ENCODE results near the gene DENND2A.

The DENND2A gene

GRCh38 chr7:140526214-140526613 is 114.4 kb downstream of the DENND2A start:
- TF ChIP-seq CTCF (IDR thresholded peaks at IDR 0.05; ENCODE audit: low read depth, low read length, poor library complexity, severe bottlenecking): no peak
- no peak for TF ChIP-seq EZH2phosphoT487 (IDR thresholded peaks at IDR 0.05; ENCODE audit: borderline replicate concordance, low read length)
- no peaks in the 10 kb centered on the region for H3K27me3 ChIP-seq (ENCODE audit: control insufficient read depth, low read length)
- H3K4me3 ChIP-seq (ENCODE audit: low read length): no peak overlapping the region
- no peaks in the 10 kb centered on the region for H3K9me3 ChIP-seq (ENCODE audit: control insufficient read depth, insufficient read depth, low read length)
- no peak overlapping the region for H3K27ac ChIP-seq (ENCODE audit: low read depth, low read length)
- no peaks in the 10 kb centered on the region for H3K79me2 ChIP-seq (ENCODE audit: control insufficient read depth, low read length)
- H3K36me3 ChIP-seq (ENCODE audit: control insufficient read depth, low read length): no peaks in the 10 kb centered on the region
- H4K20me1 ChIP-seq (ENCODE audit: control insufficient read depth, insufficient read depth, low read depth, low read length): no peaks in the 10 kb centered on the region
- no peaks in the 10 kb centered on the region for H3K9me2 ChIP-seq (replicated peaks; ENCODE audit: control insufficient read depth, low read length)
- H3K4me1 ChIP-seq (ENCODE audit: control insufficient read depth, low read length): no peaks in the 10 kb centered on the region
- no peaks in the 10 kb centered on the region for H3F3A ChIP-seq (ENCODE audit: control insufficient read depth, insufficient read depth)
- no peak overlapping the region for H3K4me2 ChIP-seq (ENCODE audit: low read length)

GRCh38 chr7:140525743-140526142 is 114.9 kb downstream of the DENND2A start:
- no peaks in the 10 kb centered on the region for H3K79me2 ChIP-seq (ENCODE audit: control insufficient read depth, low read length)
- H3F3A ChIP-seq (ENCODE audit: control insufficient read depth, insufficient read depth): no peaks in the 10 kb centered on the region
- H3K36me3 ChIP-seq (ENCODE audit: control insufficient read depth, low read length): no peaks in the 10 kb centered on the region
- TF ChIP-seq EZH2phosphoT487 (IDR thresholded peaks at IDR 0.05; ENCODE audit: borderline replicate concordance, low read length) (no peak), CTCF (IDR thresholded peaks at IDR 0.05; ENCODE audit: low read depth, low read length, poor library complexity, severe bottlenecking) (no peak)
- no peaks in the 10 kb centered on the region for H3K4me1 ChIP-seq (ENCODE audit: control insufficient read depth, low read length)
- H3K27ac ChIP-seq (ENCODE audit: low read depth, low read length): no peak overlapping the region
- H3K9me2 ChIP-seq (replicated peaks; ENCODE audit: control insufficient read depth, low read length): no peaks in the 10 kb centered on the region
- H3K4me3 ChIP-seq (ENCODE audit: low read length): no peak overlapping the region
- no peak overlapping the region for H3K4me2 ChIP-seq (ENCODE audit: low read length)
- no peaks in the 10 kb centered on the region for H4K20me1 ChIP-seq (ENCODE audit: control insufficient read depth, insufficient read depth, low read depth, low read length)
- no peaks in the 10 kb centered on the region for H3K9me3 ChIP-seq (ENCODE audit: control insufficient read depth, insufficient read depth, low read length)
- H3K27me3 ChIP-seq (ENCODE audit: control insufficient read depth, low read length): no peaks in the 10 kb centered on the region

DNA sequence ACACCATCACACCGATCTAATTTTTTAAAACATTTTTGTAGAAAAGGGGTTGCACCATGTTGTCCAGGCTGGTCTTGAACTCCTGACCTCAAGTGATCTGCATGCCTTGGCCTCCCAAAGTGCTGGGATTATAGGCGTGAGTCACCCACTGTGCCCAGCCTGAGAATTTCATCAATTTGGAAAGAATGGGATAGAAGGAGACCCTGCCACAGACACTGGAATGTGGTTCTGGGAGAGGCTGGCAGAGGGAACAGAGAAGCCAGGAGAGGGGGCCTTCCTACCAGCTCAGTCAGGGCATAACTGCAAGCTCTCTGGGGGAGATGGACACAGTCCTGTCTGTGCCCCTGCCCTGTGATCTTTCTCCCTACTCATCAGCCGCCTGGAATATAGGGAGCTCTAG is 119.2 kb downstream of the DENND2A start:
- Histone ChIP-seq H3K4me2 (ENCODE audit: low read length) (no peak overlapping the region), H3K9me3 (ENCODE audit: control insufficient read depth, insufficient read depth, low read length) (no peaks in the 10 kb centered on the region), H3F3A (ENCODE audit: control insufficient read depth, insufficient read depth) (no peaks in the 10 kb centered on the region), H4K20me1 (ENCODE audit: control insufficient read depth, insufficient read depth, low read depth, low read length) (no peaks in the 10 kb centered on the region), H3K79me2 (ENCODE audit: control insufficient read depth, low read length) (no peaks in the 10 kb centered on the region), H3K27ac (ENCODE audit: low read depth, low read length) (no peak overlapping the region), H3K9me2 (replicated peaks; ENCODE audit: control insufficient read depth, low read length) (no peaks in the 10 kb centered on the region), H3K4me1 (ENCODE audit: control insufficient read depth, low read length) (no peaks in the 10 kb centered on the region), H3K36me3 (ENCODE audit: control insufficient read depth, low read length) (no peaks in the 10 kb centered on the region), H3K27me3 (ENCODE audit: control insufficient read depth, low read length) (no peaks in the 10 kb centered on the region), H3K4me3 (ENCODE audit: low read length) (no peak overlapping the region)
- TF ChIP-seq CTCF (IDR thresholded peaks at IDR 0.05; ENCODE audit: low read depth, low read length, poor library complexity, severe bottlenecking) (no peak), EZH2phosphoT487 (IDR thresholded peaks at IDR 0.05; ENCODE audit: borderline replicate concordance, low read length) (no peak)

- no peak for TF ChIP-seq CTCF (IDR thresholded peaks at IDR 0.05; ENCODE audit: low read depth, low read length, poor library complexity, severe bottlenecking)
- no peak for TF ChIP-seq EZH2phosphoT487 (IDR thresholded peaks at IDR 0.05; ENCODE audit: borderline replicate concordance, low read length)
- Histone ChIP-seq H3K79me2 (ENCODE audit: control insufficient read depth, low read length) (no peaks in the 10 kb centered on the region), H3F3A (ENCODE audit: control insufficient read depth, insufficient read depth) (no peaks in the 10 kb centered on the region), H3K9me3 (ENCODE audit: control insufficient read depth, insufficient read depth, low read length) (no peaks in the 10 kb centered on the region), H3K36me3 (ENCODE audit: control insufficient read depth, low read length) (no peaks in the 10 kb centered on the region), H4K20me1 (ENCODE audit: control insufficient read depth, insufficient read depth, low read depth, low read length) (peaks cover 4% of the 10 kb centered on the region; the same call in 1 of the 2 replicates), H3K4me3 (ENCODE audit: low read length) (no peak overlapping the region), H3K27ac (ENCODE audit: low read depth, low read length) (no peak overlapping the region), H3K4me2 (ENCODE audit: low read length) (no peak overlapping the region), H3K9me2 (replicated peaks; ENCODE audit: control insufficient read depth, low read length) (no peaks in the 10 kb centered on the region), H3K27me3 (ENCODE audit: control insufficient read depth, low read length) (no peaks in the 10 kb centered on the region), H3K4me1 (ENCODE audit: control insufficient read depth, low read length) (no peaks in the 10 kb centered on the region)
Observed at GRCh38 chr7:140519007-140519399, 121.6 kb downstream of the DENND2A start.

Measured in DOHH2 (cell line).